Keratinocyte (primary cell): ENCODE measurements around the gene HPD. TPM values are rescaled to one million over a fixed set of nuclear protein-coding genes. Genes with fewer than 3 reads are reported as not detected.
A peak's percentile ranks its signal among the peaks of the same experiment; 100 is the strongest.

ENCODE experiments used
- DNase-seq: peaks from one replicate; pipeline ENCODE4 v3.0.0-alpha.2; 2011; ENCODE audit warnings: low read depth, missing footprints, low spot score
- FAIRE-seq: peaks from 2 replicates; lab custom pipeline; 2011; peaks lifted over from hg19 to GRCh38; lab: Jason Lieb, UNC
- H2AFZ ChIP-seq: 2 replicates; pipeline ENCODE4 v1.6.0; 2012; ENCODE audit warnings: low read length, control low read depth, inconsistent platforms; ENCODE audit not compliant: control insufficient read depth
- H3K27ac ChIP-seq: 2 replicates; pipeline ENCODE4 v1.5.1; 2011; ENCODE audit warnings: low read length; ENCODE audit not compliant: control insufficient read depth, insufficient read depth
- H3K27me3 ChIP-seq: 3 replicates; pipeline ENCODE4 v1.6.0; 2011; ENCODE audit warnings: low read length; ENCODE audit not compliant: control insufficient read depth, insufficient read depth; ENCODE audit errors: extremely low read depth
- H3K36me3 ChIP-seq, 2 experiments: 2 replicates in 1 of 2; 3 replicates in 1 of 2; pipeline ENCODE4 v1.5.1; 2011; ENCODE audit warnings: low read length in 2 of 2, mild to moderate bottlenecking in 1 of 2; ENCODE audit not compliant: control insufficient read depth in 2 of 2, insufficient read depth in 2 of 2; ENCODE audit errors: extremely low read depth in 1 of 2
- H3K4me1 ChIP-seq: 3 replicates; pipeline ENCODE4 v1.5.1; 2011; ENCODE audit warnings: low read length; ENCODE audit not compliant: control insufficient read depth, insufficient read depth; ENCODE audit errors: extremely low read depth
- H3K4me2 ChIP-seq: 3 replicates; pipeline ENCODE4 v1.6.0; 2011; ENCODE audit warnings: low read depth, low read length; ENCODE audit not compliant: control insufficient read depth, insufficient read depth; ENCODE audit errors: extremely low read depth
- H3K4me3 ChIP-seq, 3 experiments: fragments of 200-600 bp in 1 of 3; sonication (generic) in 1 of 3; 2 replicates in 2 of 3; 3 replicates in 1 of 3; pipeline ENCODE4 v1.5.1; 2011 to 2016; ENCODE audit warnings: low read length in 3 of 3, mild to moderate bottlenecking in 3 of 3, control low read depth in 2 of 3, inconsistent platforms in 1 of 3, low read depth in 1 of 3, mixed read lengths in 1 of 3, mixed run types in 1 of 3, moderate library complexity in 1 of 3; ENCODE audit not compliant: control insufficient read depth in 2 of 3, insufficient read depth in 2 of 3; ENCODE audit errors: extremely low read depth in 1 of 3
- H3K79me2 ChIP-seq: 2 replicates; pipeline ENCODE4 v1.6.0; 2012; ENCODE audit warnings: low read length; ENCODE audit not compliant: control insufficient read depth, insufficient read depth
- H3K9ac ChIP-seq: 3 replicates; pipeline ENCODE4 v1.6.0; 2011; ENCODE audit warnings: low read length; ENCODE audit not compliant: control insufficient read depth, insufficient read depth; ENCODE audit errors: extremely low read depth
- H3K9me1 ChIP-seq: 3 replicates; pipeline ENCODE4 v1.6.0; 2011; ENCODE audit warnings: low read length; ENCODE audit not compliant: control insufficient read depth, insufficient read depth; ENCODE audit errors: extremely low read depth
- H3K9me3 ChIP-seq: 2 replicates; pipeline ENCODE4 v1.5.1; 2012; ENCODE audit warnings: low read depth, low read length; ENCODE audit not compliant: control insufficient read depth
- H4K20me1 ChIP-seq: 3 replicates; pipeline ENCODE4 v1.6.0; 2011; ENCODE audit warnings: low read length; ENCODE audit not compliant: control insufficient read depth, insufficient read depth; ENCODE audit errors: extremely low read depth
- CTCF ChIP-seq, 3 experiments: IDR thresholded peaks in 1 of 3; conservative IDR thresholded peaks in 1 of 3; optimal IDR thresholded peaks in 1 of 3; 2 replicates in 2 of 3; 3 replicates in 1 of 3; pipeline versions ENCODE3 to v1.5.1; 2011; ENCODE audit warnings: low read length in 3 of 3, mild to moderate bottlenecking in 3 of 3, moderate library complexity in 2 of 3, control low read depth in 1 of 3, inconsistent platforms in 1 of 3; ENCODE audit not compliant: insufficient read depth in 2 of 3; ENCODE audit errors: extremely low read depth in 1 of 3
- EZH2 ChIP-seq: IDR thresholded peaks from one replicate; pipeline ENCODE4 v1.6.1; 2012; ENCODE audit warnings: inconsistent platforms, mild to moderate bottlenecking, low read length, moderate library complexity
- dilution Hi-C: fragments of 300-500 bp; cut with MboI; formaldehyde crosslinking; loops from one replicate; pipeline ENCODE4 v1.7.0; 2020; ENCODE audit warnings: low sequenced_read_pairs; ENCODE audit not compliant: extremely low pct_ligation_motif_present
- polyA plus RNA-seq, 5 experiments: library from polyadenylated mRNA; depleted of rRNA in 3 of 5; stranded (reverse) in 3 of 5; stranded (forward) in 1 of 5; unstranded in 1 of 5; fragments of >200 nt; gene quantifications; 1 replicate in 1 of 5; 2 replicates in 3 of 5; 3 replicates in 1 of 5; pipeline versions ENCODE4 v1.2.1 to v1.2.3, GENCODE V29; 2011 to 2012; ENCODE audit warnings: missing spikeins in 2 of 5, low read depth in 1 of 5, low replicate concordance in 1 of 5

HPD gene
- polyA plus RNA-seq, 1 donor (not counting 4 experiments of a cell fraction or from before 2014, with no cell fraction given) = not detected

GRCh38 chr12:121802485-121802842, 56.2 kb downstream of the HPD start:
- H3K4me3 ChIP-seq = peak overlapping the region; percentile 65 to 82 (median 79)
- H3K27ac ChIP-seq = peak overlapping the region; percentile 90
- peak overlapping the region; percentile 95 for H3K4me2 ChIP-seq
- no peak for DNase-seq
- dilution Hi-C loops = no loop called here
- H3K27me3 ChIP-seq = no peaks in the 10 kb centered on the region
- peaks cover 35% of the 10 kb centered on the region for H3K79me2 ChIP-seq
- FAIRE-seq = no peak
- no peaks in the 10 kb centered on the region for H3K9me1 ChIP-seq
- peaks cover 47% of the 10 kb centered on the region for H3K4me1 ChIP-seq
- TF ChIP-seq EZH2 = no peak
- no peak for TF ChIP-seq CTCF (optimal IDR thresholded peaks at IDR 0.05 in 1 of 3, IDR thresholded peaks at IDR 0.05 in 1 of 3, conservative IDR thresholded peaks at IDR 0.05 in 1 of 3; ENCODE audit: extremely low read depth in 1 of 3, insufficient read depth in 2 of 3, low read length in 3 of 3)
- no peaks in the 10 kb centered on the region for H3K9me3 ChIP-seq
- peaks cover 0 to 4% of the 10 kb centered on the region in 2 experiments for H3K36me3 ChIP-seq
- peak overlapping the region; percentile 98 for H3K9ac ChIP-seq
- no peak overlapping the region for H2AFZ ChIP-seq
- peaks cover 4% of the 10 kb centered on the region for H4K20me1 ChIP-seq

GRCh38 chr12:121801595-121802484, 56.8 kb downstream of the HPD start:
- Histone ChIP-seq H3K4me3 (peak overlapping the region; percentile 65 to 82 (median 79)), H3K9ac (peak overlapping the region; percentile 98), H3K27ac (peak overlapping the region; percentile 90), H3K27me3 (no peaks in the 10 kb centered on the region), H3K4me1 (peaks cover 51% of the 10 kb centered on the region), H4K20me1 (peaks cover 4% of the 10 kb centered on the region), H3K4me2 (peak overlapping the region; percentile 95), H2AFZ (no peak overlapping the region), H3K9me3 (no peaks in the 10 kb centered on the region), H3K9me1 (no peaks in the 10 kb centered on the region), H3K79me2 (peaks cover 30% of the 10 kb centered on the region), H3K36me3 (peaks cover 0 to 4% of the 10 kb centered on the region in 2 experiments)
- DNase-seq (no peak), FAIRE-seq (peak; percentile 23)
- TF ChIP-seq CTCF (optimal IDR thresholded peaks at IDR 0.05 in 1 of 3, IDR thresholded peaks at IDR 0.05 in 1 of 3, conservative IDR thresholded peaks at IDR 0.05 in 1 of 3; ENCODE audit: extremely low read depth in 1 of 3, insufficient read depth in 2 of 3, low read length in 3 of 3) (no peak), EZH2 (no peak)
- dilution Hi-C loops = no loop called here
